Immature natural killer cell (primary cell): ENCODE measurements around the gene CACNA2D3. TPM values are rescaled to one million over a fixed set of nuclear protein-coding genes. Genes with fewer than 3 reads are reported as not detected.

ENCODE experiments used
- DNase-seq, 3 donors: peaks; one replicate each; pipeline ENCODE4 v3.0.0; 2022; ENCODE audit warnings: mixed read lengths in 1 of 3
- H3K27ac Mint-ChIP-seq, 6 donors: one replicate each; pipeline ENCODE4 v1.8.0; 2020; ENCODE audit warnings: mixed read lengths in 6 of 6, mild to moderate bottlenecking in 5 of 6, inconsistent platforms in 4 of 6, moderate library complexity in 3 of 6
- H3K27me3 Mint-ChIP-seq, 3 donors: one replicate each; pipeline ENCODE4 v1.8.0; 2020 to 2021; ENCODE audit warnings: low read depth in 3 of 3, mild to moderate bottlenecking in 3 of 3, mixed read lengths in 3 of 3, moderate library complexity in 3 of 3, inconsistent platforms in 1 of 3
- H3K36me3 Mint-ChIP-seq, 3 donors: one replicate each; pipeline ENCODE4 v1.8.0; 2020; ENCODE audit warnings: mixed read lengths in 3 of 3, inconsistent platforms in 2 of 3, mild to moderate bottlenecking in 2 of 3
- H3K4me1 Mint-ChIP-seq, 2 donors: one replicate each; pipeline ENCODE4 v1.8.0; 2020; ENCODE audit warnings: inconsistent platforms in 2 of 2, mild to moderate bottlenecking in 2 of 2, mixed read lengths in 2 of 2, moderate library complexity in 1 of 2
- H3K4me3 Mint-ChIP-seq, 5 donors: one replicate each; pipeline ENCODE4 v1.8.0; 2020; ENCODE audit warnings: mild to moderate bottlenecking in 5 of 5, mixed read lengths in 5 of 5, inconsistent platforms in 3 of 5, moderate library complexity in 3 of 5
- H3K9me3 Mint-ChIP-seq, 6 donors: one replicate each; pipeline ENCODE4 v1.8.0; 2020; ENCODE audit warnings: mild to moderate bottlenecking in 6 of 6, mixed read lengths in 6 of 6, inconsistent platforms in 4 of 6, moderate library complexity in 3 of 6
- polyA plus RNA-seq, 3 donors: library from polyadenylated mRNA; unstranded; fragments of 300-500 nt; fragmentation: Illumina TruSeq; gene quantifications; one replicate each; pipeline ENCODE4 v1.2.3, GENCODE V29; 2021

CACNA2D3 gene
- polyA plus RNA-seq, 3 donors from 2014 or later = 0.39 to 4.6 (median 0.77) TPM

DNA sequence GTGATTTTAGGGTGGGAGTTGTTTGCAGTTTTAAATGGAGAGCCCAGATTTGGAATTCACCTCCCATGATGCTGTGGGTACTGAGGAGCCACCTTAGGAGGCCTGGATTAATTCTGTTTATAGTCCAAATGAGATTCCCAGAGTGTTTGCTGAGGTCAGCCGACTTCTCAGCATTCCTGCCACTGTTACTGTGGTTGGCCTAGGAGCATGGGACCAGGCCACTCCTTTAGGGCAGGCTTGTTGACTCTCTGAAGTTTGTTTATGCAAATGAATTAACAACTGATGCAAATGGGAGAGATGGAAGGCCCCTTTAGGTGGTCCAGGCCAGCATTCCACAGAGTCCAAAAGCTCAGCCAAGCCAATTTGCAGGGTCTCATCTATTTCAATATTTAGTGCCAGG, 46.1 kb downstream of the CACNA2D3 start:
- Mint-ChIP-seq H3K9me3 (peaks cover 0 to 4% (median 0%) of the 10 kb centered on the region in 6 donors), H3K4me1 (no peaks in the 10 kb centered on the region), H3K27me3 (peaks cover 2 to 5% (median 2%) of the 10 kb centered on the region in 3 donors), H3K36me3 (no peaks in the 10 kb centered on the region), H3K4me3 (no peak overlapping the region), H3K27ac (no peak overlapping the region)
- no peak for DNase-seq

DNA sequence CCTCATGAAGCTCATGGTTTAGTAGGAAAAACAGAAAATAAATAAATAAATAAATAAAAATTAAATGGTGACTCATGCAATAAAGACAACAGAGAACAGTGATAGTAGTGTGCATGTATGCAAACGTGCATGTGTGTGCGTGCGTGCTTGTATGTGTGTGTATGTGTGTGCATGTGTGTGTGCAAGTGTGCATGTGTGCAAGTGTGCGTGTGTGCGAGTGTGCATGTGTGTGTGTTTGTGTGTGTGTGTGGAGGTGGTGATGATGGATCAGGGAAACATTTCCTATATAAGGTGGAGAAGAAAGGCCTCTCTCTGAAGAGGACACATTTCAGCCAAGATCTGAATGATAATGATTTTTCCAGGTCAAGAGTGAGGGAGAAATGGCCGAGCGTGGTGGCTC, 47.2 kb downstream of the CACNA2D3 start:
- Mint-ChIP-seq H3K36me3 (no peaks in the 10 kb centered on the region), H3K4me1 (no peaks in the 10 kb centered on the region), H3K4me3 (no peak overlapping the region), H3K27ac (no peak overlapping the region), H3K27me3 (peaks cover 2% of the 10 kb centered on the region in 3 donors), H3K9me3 (peaks cover 0 to 3% (median 0%) of the 10 kb centered on the region in 6 donors)
- DNase-seq = no peak

DNA sequence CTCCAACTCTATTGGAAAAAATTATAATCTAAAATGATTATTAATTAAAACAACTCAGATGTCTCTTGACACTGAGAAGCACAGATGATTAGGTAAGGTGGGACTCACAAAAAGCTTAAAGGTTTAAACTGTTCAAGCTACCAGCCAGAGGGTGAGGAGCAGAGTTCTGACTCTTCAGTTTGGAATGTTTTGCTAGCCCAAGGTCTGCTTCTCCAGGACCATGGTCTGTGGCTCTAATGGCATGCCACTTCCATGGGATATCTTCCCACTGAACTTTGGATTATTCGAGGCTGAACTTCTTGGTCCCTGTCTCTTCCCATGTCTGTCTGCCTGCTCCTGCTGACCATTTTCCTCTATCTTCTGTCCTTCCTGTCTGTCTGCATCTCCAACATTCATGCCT, 49.2 kb downstream of the CACNA2D3 start:
- Mint-ChIP-seq H3K36me3 (no peaks in the 10 kb centered on the region), H3K27ac (no peak overlapping the region), H3K4me3 (no peak overlapping the region), H3K9me3 (peaks cover 0 to 3% (median 0%) of the 10 kb centered on the region in 6 donors), H3K27me3 (peaks cover 2% of the 10 kb centered on the region in 3 donors), H3K4me1 (no peaks in the 10 kb centered on the region)
- DNase-seq = no peak

DNA sequence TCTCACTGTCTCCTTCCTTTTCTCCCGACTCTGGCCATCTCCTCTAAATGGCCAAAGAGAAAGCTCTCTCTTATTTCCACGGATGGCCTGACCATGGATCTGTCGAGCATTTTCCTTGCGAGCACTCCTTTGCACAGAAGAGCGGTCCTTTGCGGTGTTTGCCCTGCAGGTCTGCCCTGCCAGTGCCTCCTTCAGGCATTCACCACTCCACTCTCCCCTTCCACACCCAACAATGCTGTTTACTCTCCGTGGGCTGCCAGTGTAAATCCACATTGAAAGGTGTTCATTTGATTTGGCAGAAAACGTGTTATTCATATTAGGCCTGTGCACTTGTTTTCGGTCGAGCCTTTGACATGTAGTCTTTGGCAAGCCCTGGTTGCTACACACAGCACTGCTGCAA, 49.6 kb downstream of the CACNA2D3 start:
- Mint-ChIP-seq H3K4me3 (no peak overlapping the region), H3K9me3 (peaks cover 0 to 3% (median 0%) of the 10 kb centered on the region in 6 donors), H3K4me1 (no peaks in the 10 kb centered on the region), H3K36me3 (no peaks in the 10 kb centered on the region), H3K27ac (no peak overlapping the region), H3K27me3 (peaks cover 2% of the 10 kb centered on the region in 3 donors)
- no peak for DNase-seq

DNA sequence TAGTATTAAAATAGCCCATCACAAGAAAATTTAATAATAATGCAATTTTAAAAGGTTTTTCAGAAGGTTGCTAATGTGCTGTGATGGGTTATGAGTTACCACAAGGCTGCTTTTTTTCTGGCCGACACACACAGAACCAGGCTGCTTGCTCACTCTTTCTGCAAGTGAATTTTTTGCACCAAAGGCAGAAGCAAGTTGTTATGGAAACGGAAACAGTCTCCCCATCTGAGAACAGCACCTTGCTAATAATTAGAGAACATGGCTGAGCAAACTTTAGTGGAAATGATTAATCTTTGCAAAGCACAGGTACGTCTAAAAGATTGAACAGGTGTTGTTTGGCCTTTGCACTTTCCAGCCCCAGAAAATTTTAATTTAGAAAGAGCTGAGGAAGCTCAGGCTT, 51.0 kb downstream of the CACNA2D3 start:
- Mint-ChIP-seq H3K4me1 (no peaks in the 10 kb centered on the region), H3K36me3 (no peaks in the 10 kb centered on the region), H3K4me3 (no peak overlapping the region), H3K27me3 (peaks cover 2% of the 10 kb centered on the region in 3 donors), H3K9me3 (peaks cover 0 to 1% (median 0%) of the 10 kb centered on the region in 6 donors), H3K27ac (no peak overlapping the region)
- no peak for DNase-seq

DNA sequence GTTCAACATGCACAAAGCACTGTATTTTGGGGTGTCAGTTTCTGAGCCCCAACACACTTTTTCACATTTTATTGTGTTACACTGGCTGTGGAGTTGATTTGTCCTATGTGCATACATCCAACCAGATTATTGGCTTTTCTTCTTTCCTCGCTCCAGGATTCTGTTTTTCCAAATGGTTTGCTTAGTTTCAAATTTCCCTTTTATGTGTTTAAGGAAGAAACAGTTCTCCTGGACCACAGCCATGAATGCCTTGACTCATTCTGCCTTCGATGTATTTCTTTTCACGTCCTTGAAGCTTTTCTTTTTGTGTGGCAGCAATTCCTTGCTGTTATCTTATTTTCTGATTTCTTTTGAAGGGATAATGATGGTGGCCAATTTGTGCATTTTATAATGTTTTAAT, 53.8 kb downstream of the CACNA2D3 start:
- H3K36me3 Mint-ChIP-seq = no peaks in the 10 kb centered on the region
- H3K4me3 Mint-ChIP-seq = no peak overlapping the region
- H3K9me3 Mint-ChIP-seq = no peaks in the 10 kb centered on the region
- no peaks in the 10 kb centered on the region for H3K4me1 Mint-ChIP-seq
- no peak overlapping the region for H3K27ac Mint-ChIP-seq
- H3K27me3 Mint-ChIP-seq = peaks cover 0 to 3% (median 0%) of the 10 kb centered on the region in 3 donors
- no peak for DNase-seq

DNA sequence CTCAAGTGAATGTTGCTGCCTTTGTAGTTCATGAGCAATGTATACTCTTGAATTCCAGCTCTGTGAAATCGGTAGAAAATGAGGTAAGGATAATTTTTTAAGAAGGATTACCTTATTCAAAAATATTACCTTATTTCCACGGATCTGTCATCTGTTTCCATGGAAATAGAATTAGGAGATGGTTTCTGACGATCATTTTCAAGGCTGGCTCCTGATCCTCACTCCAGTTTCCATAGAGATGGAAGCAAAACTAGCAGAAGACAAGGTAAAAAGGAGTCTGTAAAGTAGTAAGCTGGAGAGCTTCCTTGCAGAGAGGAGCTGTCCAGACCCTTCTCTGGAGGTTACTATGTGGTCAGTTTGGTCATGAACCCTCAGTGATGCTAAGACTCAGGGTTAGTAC, 55.5 kb downstream of the CACNA2D3 start:
- no peak overlapping the region for H3K27ac Mint-ChIP-seq
- no peaks in the 10 kb centered on the region for H3K9me3 Mint-ChIP-seq

DNA sequence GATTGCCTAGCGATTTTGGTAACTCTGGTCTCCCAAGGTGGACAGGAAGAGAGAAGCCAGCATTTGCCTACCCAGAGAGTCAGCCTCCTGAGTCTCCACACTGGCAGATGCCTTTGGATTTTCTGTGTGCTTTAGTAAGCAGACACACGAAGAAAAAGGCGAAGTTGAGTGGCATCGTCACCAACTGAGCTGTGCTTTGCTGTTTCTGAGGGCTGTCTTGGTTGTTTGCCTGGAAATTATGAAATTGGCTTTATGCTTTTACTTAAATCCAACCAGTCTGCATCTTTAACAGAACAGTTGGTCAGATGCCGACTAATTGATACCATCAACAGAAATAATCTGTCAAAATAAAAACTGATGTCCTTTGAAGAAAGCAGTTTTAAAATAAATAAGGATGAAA, 56.0 kb downstream of the CACNA2D3 start:
- Mint-ChIP-seq H3K36me3 (no peaks in the 10 kb centered on the region), H3K9me3 (no peaks in the 10 kb centered on the region), H3K4me3 (no peak overlapping the region), H3K4me1 (no peaks in the 10 kb centered on the region), H3K27ac (no peak overlapping the region), H3K27me3 (peaks cover 0 to 3% (median 0%) of the 10 kb centered on the region in 3 donors)
- DNase-seq = no peak

More for the DNA sequence above, 55.5 kb downstream of the CACNA2D3 start:
- H3K4me1 Mint-ChIP-seq = no peaks in the 10 kb centered on the region
- H3K36me3 Mint-ChIP-seq = no peaks in the 10 kb centered on the region
- DNase-seq = no peak
- peaks cover 0 to 3% (median 0%) of the 10 kb centered on the region in 3 donors for H3K27me3 Mint-ChIP-seq
- no peak overlapping the region for H3K4me3 Mint-ChIP-seq

DNA sequence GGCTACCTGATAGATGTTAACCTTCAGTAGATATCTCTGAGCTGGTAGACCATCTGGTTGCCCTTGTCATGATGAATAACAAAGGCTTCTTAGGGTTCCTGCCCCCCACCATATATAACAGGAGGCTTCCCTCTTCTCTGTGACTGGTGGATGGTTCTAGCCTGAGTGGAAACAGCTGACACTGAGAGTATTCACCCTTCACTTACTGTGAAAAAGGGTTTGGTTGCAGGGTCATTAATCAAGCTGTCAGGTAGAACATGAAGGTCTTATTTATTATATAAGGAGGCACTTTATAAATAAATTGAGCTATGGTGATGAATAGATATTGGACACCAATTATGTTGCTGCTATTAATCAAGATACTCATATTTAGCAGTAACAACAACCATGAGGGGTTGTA, 58.6 kb downstream of the CACNA2D3 start:
- DNase-seq = no peak
- H3K9me3 Mint-ChIP-seq = peaks cover 0 to 1% (median 0%) of the 10 kb centered on the region in 6 donors
- no peaks in the 10 kb centered on the region for H3K36me3 Mint-ChIP-seq
- H3K4me3 Mint-ChIP-seq = no peak overlapping the region
- H3K4me1 Mint-ChIP-seq = no peaks in the 10 kb centered on the region
- H3K27ac Mint-ChIP-seq = no peak overlapping the region
- H3K27me3 Mint-ChIP-seq = peaks cover 0 to 3% (median 0%) of the 10 kb centered on the region in 3 donors

DNA sequence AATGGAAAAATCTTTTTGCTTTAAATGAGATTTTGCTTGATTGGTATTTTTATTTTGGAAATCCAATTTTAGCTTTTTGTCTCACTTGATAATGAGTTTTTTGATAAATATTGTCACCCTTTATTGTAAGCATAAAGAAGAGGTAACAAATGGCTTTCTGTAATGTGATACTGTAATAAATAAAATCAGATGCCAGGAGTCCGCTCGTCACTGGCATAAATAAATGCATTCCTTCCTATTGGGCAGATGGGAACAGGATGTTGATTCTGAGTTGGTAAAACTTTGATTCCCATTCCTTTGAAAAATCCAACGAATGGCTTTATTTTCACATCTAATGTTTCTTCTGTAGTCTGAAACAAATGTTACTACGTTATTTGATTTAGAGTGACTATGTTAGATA, 59.9 kb downstream of the CACNA2D3 start:
- Mint-ChIP-seq H3K36me3 (no peaks in the 10 kb centered on the region), H3K9me3 (peaks cover 0 to 3% (median under 1%) of the 10 kb centered on the region in 6 donors), H3K4me1 (no peaks in the 10 kb centered on the region), H3K27me3 (peaks cover 0 to 3% (median 0%) of the 10 kb centered on the region in 3 donors), H3K4me3 (no peak overlapping the region), H3K27ac (no peak overlapping the region)
- no peak for DNase-seq

DNA sequence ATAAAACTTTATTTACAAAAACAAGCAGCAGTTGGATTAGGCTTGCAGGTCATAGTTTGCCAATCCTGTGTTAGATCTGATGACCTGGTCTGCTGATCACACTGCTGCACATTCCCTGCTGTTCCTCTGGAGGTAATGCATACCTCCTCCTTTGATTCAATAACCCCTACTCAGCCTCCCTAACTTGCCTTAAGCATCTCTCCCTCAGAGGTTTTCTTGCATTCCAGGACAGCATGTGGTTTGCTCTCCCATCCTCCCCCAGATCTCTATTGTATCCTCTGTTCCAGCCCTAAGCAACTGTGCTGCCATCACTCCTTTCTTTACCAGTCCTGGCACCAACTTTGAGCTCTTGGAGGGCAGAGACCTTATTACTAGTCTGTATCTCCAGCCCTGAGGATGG, 63.4 kb downstream of the CACNA2D3 start:
- no peak overlapping the region for H3K27ac Mint-ChIP-seq
- no peaks in the 10 kb centered on the region for H3K4me1 Mint-ChIP-seq
- no peak for DNase-seq
- H3K36me3 Mint-ChIP-seq = no peaks in the 10 kb centered on the region
- no peak overlapping the region for H3K4me3 Mint-ChIP-seq
- no peaks in the 10 kb centered on the region for H3K27me3 Mint-ChIP-seq
- H3K9me3 Mint-ChIP-seq = peaks cover 0 to 6% (median 1%) of the 10 kb centered on the region in 6 donors

DNA sequence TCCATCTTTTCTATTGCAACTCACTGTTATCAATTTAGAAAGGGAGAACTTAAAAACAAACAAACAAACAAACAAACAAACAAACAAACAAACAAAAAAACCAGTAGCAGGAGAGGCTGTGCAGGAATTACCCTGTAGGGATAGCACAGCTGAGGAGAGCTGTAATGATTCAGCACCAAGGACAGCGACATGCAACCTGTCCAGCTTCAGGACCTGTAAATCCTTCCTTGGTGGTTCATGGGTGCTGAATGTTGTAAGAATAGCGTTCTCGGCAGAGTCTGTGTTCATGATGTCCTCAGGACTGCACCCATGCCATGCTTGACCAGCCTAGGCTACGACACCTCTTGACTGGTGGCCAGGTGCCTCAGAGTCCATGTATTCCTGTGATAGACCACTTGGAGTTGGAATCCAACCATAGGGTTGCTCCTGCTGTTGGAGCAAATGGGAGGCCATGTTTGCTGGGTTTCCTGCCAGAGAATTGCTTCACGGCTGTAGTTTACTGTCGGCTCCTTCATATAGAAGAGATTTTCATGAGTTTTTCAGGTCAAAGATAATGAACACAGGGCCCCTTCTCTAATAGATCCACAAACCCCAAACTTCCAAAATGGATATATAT, 65.9 kb downstream of the CACNA2D3 start:
- Mint-ChIP-seq H3K36me3 (no peaks in the 10 kb centered on the region), H3K4me3 (no peak overlapping the region), H3K9me3 (peaks cover 0 to 6% (median 1%) of the 10 kb centered on the region in 6 donors), H3K4me1 (no peaks in the 10 kb centered on the region), H3K27me3 (no peaks in the 10 kb centered on the region), H3K27ac (no peak overlapping the region)
- DNase-seq = peak in 2 of 3 donors; percentile 5

DNA sequence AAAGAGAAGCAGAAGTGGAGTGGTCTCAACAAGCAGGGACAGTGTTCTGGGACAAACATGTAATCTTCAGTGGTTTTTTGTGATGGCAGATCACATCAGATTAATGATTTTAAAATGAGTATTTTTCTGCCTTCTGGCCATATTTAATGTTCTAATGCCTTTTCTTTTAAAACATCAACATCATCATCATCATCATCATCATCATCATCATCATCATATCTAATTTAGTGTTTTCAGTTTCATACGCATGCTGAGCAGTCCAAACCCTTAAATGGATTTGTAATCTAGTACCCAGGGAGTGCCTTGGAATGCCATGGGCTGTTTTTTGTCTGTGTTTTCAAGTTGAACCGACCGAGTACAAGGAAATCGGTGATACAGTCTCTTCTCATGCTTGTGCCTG, 68.9 kb downstream of the CACNA2D3 start:
- H3K27me3 Mint-ChIP-seq = peaks cover 0 to 2% (median 0%) of the 10 kb centered on the region in 3 donors
- no peaks in the 10 kb centered on the region for H3K36me3 Mint-ChIP-seq
- H3K27ac Mint-ChIP-seq = no peak overlapping the region
- peaks cover 0 to 6% (median 0%) of the 10 kb centered on the region in 6 donors for H3K9me3 Mint-ChIP-seq
- no peak for DNase-seq
- H3K4me1 Mint-ChIP-seq = no peaks in the 10 kb centered on the region
- no peak overlapping the region for H3K4me3 Mint-ChIP-seq

DNA sequence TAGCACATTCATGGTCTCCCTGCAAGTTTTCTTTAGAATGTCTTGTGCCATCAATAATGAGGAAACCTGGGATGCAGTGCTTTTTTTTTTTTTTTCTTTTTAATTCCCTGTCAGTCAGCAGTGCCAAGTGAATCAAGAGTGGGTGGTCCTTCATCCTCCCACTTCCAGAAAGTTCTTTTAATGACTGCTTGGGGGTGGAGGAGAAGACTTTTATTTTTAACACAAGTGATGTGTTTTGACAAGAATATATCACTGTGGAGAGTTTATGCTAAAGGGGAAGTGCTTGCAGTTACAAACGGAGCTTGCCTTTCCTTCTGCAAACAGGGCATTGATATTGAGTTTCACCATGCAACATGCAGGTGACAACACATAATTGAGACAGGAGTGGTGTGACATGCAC, 69.7 kb downstream of the CACNA2D3 start:
- no peak for DNase-seq
- H3K27ac Mint-ChIP-seq = no peak overlapping the region
- peaks cover 0 to 2% (median 0%) of the 10 kb centered on the region in 3 donors for H3K27me3 Mint-ChIP-seq

DNA sequence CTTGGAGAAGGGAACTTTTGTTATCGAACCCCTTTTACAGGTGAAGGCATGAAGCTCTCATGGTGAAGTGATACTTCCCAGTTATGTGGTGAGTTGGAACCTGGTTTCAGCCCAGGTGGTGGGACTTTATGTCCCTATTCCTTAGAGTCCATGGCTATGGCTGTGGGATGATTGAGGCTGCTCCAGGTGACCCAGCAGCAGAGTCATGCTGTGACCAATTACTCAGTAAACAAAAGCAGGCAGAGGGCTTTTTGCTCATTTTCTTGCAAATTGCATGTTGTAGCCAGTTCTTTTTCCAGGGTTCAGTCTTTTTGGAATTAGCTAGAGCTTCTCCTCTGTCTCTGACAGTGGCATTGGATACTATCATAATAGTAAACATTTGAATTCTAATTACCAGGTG, 70.7 kb downstream of the CACNA2D3 start:
- Mint-ChIP-seq H3K4me1 (no peaks in the 10 kb centered on the region), H3K27me3 (peaks cover 0 to 2% (median 0%) of the 10 kb centered on the region in 3 donors), H3K27ac (no peak overlapping the region), H3K4me3 (no peak overlapping the region), H3K36me3 (no peaks in the 10 kb centered on the region), H3K9me3 (peaks cover 0 to 2% (median 0%) of the 10 kb centered on the region in 6 donors)
- DNase-seq = no peak

More for the DNA sequence above, 69.7 kb downstream of the CACNA2D3 start:
- Mint-ChIP-seq H3K36me3 (no peaks in the 10 kb centered on the region), H3K9me3 (peaks cover 0 to 6% (median 0%) of the 10 kb centered on the region in 6 donors), H3K4me3 (no peak overlapping the region), H3K4me1 (no peaks in the 10 kb centered on the region)
